ENCODE results near the gene RIC8B. TPM values are rescaled to one million over a fixed set of nuclear protein-coding genes. Genes with fewer than 3 reads are reported as not detected.

Gene RIC8B
- total and polyA plus RNA-seq, 2 of the 13 experiments (the other 11 are each of a cell fraction or from before 2014, with no cell fraction given) = 5.1 to 7.5 TPM

- TF ChIP-seq SRSF9 (IDR thresholded peaks at IDR 0.05; ENCODE audit: borderline replicate concordance, insufficient read depth, low read depth, low read length, poor library complexity, severe bottlenecking) (no peak), STAG1 (CRISPR knock-in tag; IDR thresholded peaks at IDR 0.05) (peak; percentile 82), ZNF556 (CRISPR knock-in tag; IDR thresholded peaks at IDR 0.05; ENCODE audit: borderline replicate concordance) (no peak), SOX5 (CRISPR knock-in tag; IDR thresholded peaks at IDR 0.05; ENCODE audit: borderline replicate concordance) (no peak), SMAD3 (CRISPR knock-in tag; IDR thresholded peaks at IDR 0.05) (no peak), NFE2L2 (IDR thresholded peaks at IDR 0.05; ENCODE audit: low read length) (no peak), MAX (IDR thresholded peaks at IDR 0.05) (no peak)
- TF ChIP-seq, protein P1, sequence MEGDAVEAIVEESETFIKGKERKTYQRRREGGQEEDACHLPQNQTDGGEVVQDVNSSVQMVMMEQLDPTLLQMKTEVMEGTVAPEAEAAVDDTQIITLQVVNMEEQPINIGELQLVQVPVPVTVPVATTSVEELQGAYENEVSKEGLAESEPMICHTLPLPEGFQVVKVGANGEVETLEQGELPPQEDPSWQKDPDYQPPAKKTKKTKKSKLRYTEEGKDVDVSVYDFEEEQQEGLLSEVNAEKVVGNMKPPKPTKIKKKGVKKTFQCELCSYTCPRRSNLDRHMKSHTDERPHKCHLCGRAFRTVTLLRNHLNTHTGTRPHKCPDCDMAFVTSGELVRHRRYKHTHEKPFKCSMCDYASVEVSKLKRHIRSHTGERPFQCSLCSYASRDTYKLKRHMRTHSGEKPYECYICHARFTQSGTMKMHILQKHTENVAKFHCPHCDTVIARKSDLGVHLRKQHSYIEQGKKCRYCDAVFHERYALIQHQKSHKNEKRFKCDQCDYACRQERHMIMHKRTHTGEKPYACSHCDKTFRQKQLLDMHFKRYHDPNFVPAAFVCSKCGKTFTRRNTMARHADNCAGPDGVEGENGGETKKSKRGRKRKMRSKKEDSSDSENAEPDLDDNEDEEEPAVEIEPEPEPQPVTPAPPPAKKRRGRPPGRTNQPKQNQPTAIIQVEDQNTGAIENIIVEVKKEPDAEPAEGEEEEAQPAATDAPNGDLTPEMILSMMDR (CRISPR knock-in tag; IDR thresholded peaks at IDR 0.05) = peak; percentile 68
Observed at GRCh38 chr12:106841510-106842302, 67.2 kb downstream of the RIC8B start (continued).

DNA sequence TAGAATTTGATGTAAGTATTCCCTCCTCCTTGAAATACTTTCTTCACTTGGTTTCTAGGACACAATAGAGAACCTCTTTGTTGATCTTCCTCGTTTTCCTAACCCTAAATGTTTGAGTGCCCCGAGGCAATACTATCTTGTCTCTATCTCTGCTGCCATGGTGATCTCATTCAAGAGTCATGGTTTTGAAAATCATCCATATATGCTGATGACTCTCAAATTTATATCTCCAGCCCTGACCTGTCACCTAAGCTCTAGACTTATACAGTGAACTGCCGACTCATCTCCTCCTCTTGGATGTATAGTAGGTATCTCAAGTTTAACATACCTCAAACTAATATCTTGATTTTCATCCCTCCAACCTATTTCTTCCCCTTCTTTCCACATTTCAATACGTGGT is 71.4 kb downstream of the RIC8B start:
- H3K27ac ChIP-seq (ENCODE audit: extremely low read length, insufficient read depth, low read length) = no peak overlapping the region
- 94% methylated on average over 4 of the region's 4 CpGs for WGBS (ENCODE audit: low lambda C conversion rate)
- TF ChIP-seq ISL2 (CRISPR knock-in tag; IDR thresholded peaks at IDR 0.05) (no peak), ZBTB4 (CRISPR knock-in tag; IDR thresholded peaks at IDR 0.05; ENCODE audit: borderline replicate concordance) (no peak), ZNF251 (CRISPR knock-in tag; IDR thresholded peaks at IDR 0.05) (no peak), ZSCAN30 (CRISPR knock-in tag; IDR thresholded peaks at IDR 0.05) (no peak)
- TF ChIP-seq, protein P2, sequence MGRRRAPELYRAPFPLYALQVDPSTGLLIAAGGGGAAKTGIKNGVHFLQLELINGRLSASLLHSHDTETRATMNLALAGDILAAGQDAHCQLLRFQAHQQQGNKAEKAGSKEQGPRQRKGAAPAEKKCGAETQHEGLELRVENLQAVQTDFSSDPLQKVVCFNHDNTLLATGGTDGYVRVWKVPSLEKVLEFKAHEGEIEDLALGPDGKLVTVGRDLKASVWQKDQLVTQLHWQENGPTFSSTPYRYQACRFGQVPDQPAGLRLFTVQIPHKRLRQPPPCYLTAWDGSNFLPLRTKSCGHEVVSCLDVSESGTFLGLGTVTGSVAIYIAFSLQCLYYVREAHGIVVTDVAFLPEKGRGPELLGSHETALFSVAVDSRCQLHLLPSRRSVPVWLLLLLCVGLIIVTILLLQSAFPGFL (CRISPR knock-in tag; IDR thresholded peaks at IDR 0.05) = no peak

More for the DNA sequence above, 71.4 kb downstream of the RIC8B start:
- H3K4me2 ChIP-seq (ENCODE audit: low read depth, low read length) = no peak overlapping the region
- no TSS peak for BruUV-seq (replicated peaks)
- in situ Hi-C loops (cut with HindIII; ENCODE audit: extremely low pct_ligation_motif_present, low pct_unique_long_range_greater_than_20kb) = loop anchor here (10.0 kb wide), 1 partner anchor 461 kb away; no protein-coding TSS in a partner anchor
- FAIRE-seq (no peak), ATAC-seq (no peak), DNase-seq (ENCODE audit: low spot score) (no peak)
- no peaks in the 10 kb centered on the region for H3K79me2 ChIP-seq (ENCODE audit: insufficient read depth, low read length)
- no peak overlapping the region for H2AFZ ChIP-seq (ENCODE audit: low read length)
- H3K27me3 ChIP-seq (ENCODE audit: control insufficient read depth in 1 of 2, insufficient read depth in 2 of 2, low read length in 2 of 2) = no peaks in the 10 kb centered on the region
- H3K4me3 ChIP-seq (replicated peaks in 1 of 3; ENCODE audit: insufficient read depth in 1 of 3, low read depth in 2 of 3, low read length in 3 of 3) = no peak overlapping the region
- H3K9ac ChIP-seq (ENCODE audit: insufficient read depth, low read depth, low read length) = no peak overlapping the region
- CTCF ChIA-PET (ENCODE audit: low intra/inter-chr PET ratio, low total read pairs) = no interaction called here
- H4K20me1 ChIP-seq (ENCODE audit: insufficient read depth, low read length) = no peaks in the 10 kb centered on the region
- intact Hi-C loops (cut with micrococcal nuclease; ENCODE audit: unreplicated experiment) = loop anchor here (10.0 kb wide), 1 partner anchor 491 kb away; the partner anchor contains the start of gene POLR3B
- peaks cover 2 to 29% of the 10 kb centered on the region in 2 experiments; a peak in 4 of 5 replicates for H3K36me3 ChIP-seq (replicated peaks in 1 of 2; ENCODE audit: control insufficient read depth in 1 of 2, insufficient read depth in 2 of 2, low read length in 2 of 2)
- H3K4me1 ChIP-seq (ENCODE audit: insufficient read depth, low read length) = peaks cover 9% of the 10 kb centered on the region
- POLR2A ChIA-PET = no interaction called here
- no peaks in the 10 kb centered on the region for H3K9me3 ChIP-seq (ENCODE audit: low read length)

Measured in HepG2 (cell line).